Thyroid gland (tissue), 4 donors: ENCODE data around the gene PTPN23.

Source experiments
- POLR2A ChIP-seq, 2 donors: fragments of 450-650 bp; IDR thresholded peaks; one replicate each; pipeline ENCODE4 v1.6.1; 2017; ENCODE audit warnings: antibody characterized with exemption in 2 of 2, mild to moderate bottlenecking in 2 of 2, moderate library complexity in 1 of 2
- TF ChIP-seq, protein P1 (sequence below), 6 experiments: fragments of 200-600 bp in 3 of 6; fragments of 450-650 bp in 3 of 6; sonication (generic) in 3 of 6; IDR thresholded peaks; one replicate each; pipeline ENCODE4 v1.5.1; 2016 to 2019; ENCODE audit warnings: antibody characterized with exemption in 6 of 6, mild to moderate bottlenecking in 2 of 6, inconsistent platforms in 1 of 6, moderate library complexity in 1 of 6

DNA sequence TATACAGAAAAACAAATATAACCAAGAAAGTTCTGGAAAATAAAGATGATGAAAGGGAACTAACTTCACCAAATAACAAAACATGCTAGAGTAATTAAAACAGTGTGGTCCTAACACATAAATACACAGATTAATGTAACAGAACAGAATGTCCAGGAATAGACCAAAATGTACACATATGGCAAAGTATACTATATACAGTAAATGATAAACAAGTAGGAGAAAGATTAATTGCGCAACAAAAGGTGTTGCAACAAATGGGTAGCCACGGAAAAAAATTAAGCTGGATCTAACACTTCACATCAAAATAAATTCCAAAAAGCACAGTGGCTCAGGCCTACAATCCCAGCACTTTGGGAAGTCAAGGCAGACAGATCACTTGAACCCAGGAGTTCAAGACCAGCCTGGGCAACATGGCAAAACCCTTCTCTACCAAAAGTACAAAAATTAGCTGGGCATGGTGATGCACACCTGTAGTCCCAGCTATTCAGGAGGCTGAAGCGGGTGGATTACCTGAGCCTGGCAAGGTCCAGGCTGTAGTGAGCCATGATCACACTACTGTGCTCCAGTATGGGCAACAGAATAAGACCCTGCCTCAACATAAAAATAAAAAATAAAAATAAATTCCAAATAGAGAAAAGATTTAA lies 75.1 kb downstream of the PTPN23 start:
- TF ChIP-seq, protein P1, sequence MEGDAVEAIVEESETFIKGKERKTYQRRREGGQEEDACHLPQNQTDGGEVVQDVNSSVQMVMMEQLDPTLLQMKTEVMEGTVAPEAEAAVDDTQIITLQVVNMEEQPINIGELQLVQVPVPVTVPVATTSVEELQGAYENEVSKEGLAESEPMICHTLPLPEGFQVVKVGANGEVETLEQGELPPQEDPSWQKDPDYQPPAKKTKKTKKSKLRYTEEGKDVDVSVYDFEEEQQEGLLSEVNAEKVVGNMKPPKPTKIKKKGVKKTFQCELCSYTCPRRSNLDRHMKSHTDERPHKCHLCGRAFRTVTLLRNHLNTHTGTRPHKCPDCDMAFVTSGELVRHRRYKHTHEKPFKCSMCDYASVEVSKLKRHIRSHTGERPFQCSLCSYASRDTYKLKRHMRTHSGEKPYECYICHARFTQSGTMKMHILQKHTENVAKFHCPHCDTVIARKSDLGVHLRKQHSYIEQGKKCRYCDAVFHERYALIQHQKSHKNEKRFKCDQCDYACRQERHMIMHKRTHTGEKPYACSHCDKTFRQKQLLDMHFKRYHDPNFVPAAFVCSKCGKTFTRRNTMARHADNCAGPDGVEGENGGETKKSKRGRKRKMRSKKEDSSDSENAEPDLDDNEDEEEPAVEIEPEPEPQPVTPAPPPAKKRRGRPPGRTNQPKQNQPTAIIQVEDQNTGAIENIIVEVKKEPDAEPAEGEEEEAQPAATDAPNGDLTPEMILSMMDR (IDR thresholded peaks at IDR 0.05), result no peak
- no peak for TF ChIP-seq POLR2A (IDR thresholded peaks at IDR 0.05)
